Stimulated activated CD8-positive, alpha-beta memory T cell treated with anti-CD3 and anti-CD28 coated beads, Interleukin-7, amount 100 ng/mL, for 48 hours (primary cell): Measurements from ENCODE around the gene TRMU.
"Not testable (repeated sequence)": the region's sequence is repeated elsewhere in the genome, so short reads cannot be mapped to it uniquely, and the experiment has no call there.

Experiments
- DNase-seq, 2 donors: peaks; one replicate each; pipeline ENCODE4 v3.0.0-alpha.2; 2020; ENCODE audit warnings: low read depth in 1 of 2; ENCODE audit errors: extremely low read depth in 1 of 2

TRMU gene

GRCh38 chr22:46381731-46382130 is 46.2 kb downstream of the TRMU start:
- no peak for DNase-seq

- no peak for DNase-seq
Measured at GRCh38 chr22:46382524-46382923, 47.0 kb downstream of the TRMU start.

DNA sequence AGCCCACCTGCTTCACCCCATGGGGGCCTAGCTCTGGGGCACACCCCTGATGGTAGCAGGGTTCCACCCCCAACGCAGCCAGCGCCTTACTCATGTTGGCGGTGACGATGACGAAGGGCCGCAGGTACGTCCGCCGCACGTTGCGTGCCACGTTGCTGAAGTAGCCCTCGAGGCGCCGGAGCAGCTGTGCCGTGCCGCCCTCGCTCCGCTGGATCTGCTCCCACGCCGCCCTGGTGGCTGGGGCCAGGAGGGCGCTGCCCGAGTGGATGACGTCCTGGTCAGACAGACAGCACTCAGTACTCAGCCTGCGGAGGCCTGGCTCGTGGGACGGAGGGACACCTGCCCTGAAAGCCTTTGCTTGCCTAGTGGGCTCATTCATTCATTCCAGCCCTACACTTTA is 50.8 kb downstream of the TRMU start:
- DNase-seq, result no peak

GRCh38 chr22:46387748-46388147 is 52.2 kb downstream of the TRMU start:
- DNase-seq, result no peak

GRCh38 chr22:46388647-46389046 is 53.1 kb downstream of the TRMU start:
- DNase-seq, result no peak

GRCh38 chr22:46389081-46389480 is 53.6 kb downstream of the TRMU start:
- DNase-seq, result no peak

DNA sequence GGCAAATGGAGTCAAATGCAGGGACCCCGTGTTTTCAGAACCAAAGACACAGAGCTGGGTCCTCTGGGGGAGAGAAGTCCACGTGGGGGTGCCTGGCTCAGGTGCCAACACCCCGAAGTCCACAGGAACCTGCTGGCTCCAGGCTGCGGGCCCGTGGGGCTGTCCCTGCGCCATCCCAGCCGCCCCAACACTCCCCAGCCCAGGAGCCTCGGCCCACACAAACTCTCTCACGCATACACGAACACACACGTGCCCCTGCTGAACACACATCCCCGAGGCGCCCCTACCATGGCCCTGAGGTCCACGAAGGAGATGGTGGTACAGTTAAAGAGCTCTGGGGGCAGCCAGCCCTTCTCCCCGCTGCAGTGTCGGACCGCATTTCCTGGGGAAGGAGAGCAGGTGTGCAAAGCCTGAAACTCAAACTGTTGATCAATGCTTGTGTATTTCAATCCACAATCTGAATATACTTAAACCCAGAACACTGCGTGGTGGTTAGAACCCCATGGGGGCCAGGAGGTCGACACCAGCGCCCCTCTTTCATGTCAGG is 54.7 kb downstream of the TRMU start:
- no peak for DNase-seq

GRCh38 chr22:46390652-46391301 is 55.3 kb downstream of the TRMU start:
- DNase-seq, result no peak

DNA sequence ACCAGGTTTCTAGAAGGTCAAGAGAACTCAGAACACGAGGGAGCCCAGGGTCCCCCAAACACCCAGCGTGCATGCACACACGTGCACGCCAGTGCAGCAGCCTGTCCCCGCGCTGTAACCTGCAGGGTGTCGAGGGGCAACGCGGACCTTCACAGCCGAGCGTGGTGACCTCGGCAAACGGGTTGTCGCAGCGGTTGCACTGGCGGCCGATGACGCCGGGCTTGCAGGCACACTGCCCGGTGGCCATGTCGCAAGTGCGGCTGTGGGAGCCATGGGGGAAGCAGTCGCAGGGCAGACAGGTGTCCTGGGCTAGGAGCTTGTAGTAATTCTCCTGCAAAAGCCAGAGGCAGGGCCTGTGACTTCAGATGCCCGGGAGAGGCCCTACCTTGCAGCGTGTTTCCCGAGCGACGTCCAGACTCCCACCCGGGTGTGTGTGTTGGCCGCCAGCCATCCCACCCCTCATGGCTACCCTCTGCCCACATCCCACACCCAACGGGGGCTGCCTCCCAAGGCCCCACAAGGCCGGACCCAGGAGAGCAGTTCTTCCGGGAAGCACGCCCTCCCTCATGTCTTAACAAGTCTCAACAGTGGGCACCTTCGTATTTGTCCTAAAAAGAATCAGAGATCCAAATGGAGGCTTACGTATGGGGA is 56.1 kb downstream of the TRMU start:
- no peak for DNase-seq

DNA sequence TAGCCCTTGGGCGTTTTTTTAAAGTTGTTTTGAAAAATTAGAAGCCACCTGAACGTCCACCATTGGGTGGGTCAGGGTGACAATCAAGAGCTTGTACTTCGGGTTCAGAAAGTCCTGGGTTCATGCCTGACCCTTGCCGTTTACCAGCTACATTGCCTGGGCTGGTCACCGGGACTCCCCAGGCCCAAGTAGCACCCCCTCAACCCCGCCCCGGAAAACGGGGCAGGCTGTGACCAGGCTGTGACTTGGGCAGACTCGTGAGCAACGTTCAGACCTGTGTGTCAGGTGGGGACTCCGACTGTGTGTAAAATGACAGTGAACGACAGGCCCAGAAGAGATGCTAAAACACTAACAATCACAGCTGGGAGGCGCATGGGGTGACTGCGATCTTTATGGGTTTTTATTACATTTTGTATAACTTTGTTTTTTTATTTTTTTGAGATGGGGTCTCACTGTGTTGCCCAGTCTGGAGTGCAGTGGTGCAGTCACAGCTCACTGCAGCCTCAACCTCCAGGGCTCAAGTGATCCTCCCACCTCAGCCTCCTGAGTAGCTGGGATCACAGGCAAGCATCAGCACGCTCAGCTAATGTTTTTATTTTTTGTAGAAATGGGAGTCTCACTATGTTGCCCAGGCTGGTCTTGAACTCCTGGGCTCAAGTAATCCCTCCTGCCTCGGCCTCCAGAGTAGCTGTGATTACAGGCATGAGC is 56.8 kb downstream of the TRMU start:
- DNase-seq, result no peak

DNA sequence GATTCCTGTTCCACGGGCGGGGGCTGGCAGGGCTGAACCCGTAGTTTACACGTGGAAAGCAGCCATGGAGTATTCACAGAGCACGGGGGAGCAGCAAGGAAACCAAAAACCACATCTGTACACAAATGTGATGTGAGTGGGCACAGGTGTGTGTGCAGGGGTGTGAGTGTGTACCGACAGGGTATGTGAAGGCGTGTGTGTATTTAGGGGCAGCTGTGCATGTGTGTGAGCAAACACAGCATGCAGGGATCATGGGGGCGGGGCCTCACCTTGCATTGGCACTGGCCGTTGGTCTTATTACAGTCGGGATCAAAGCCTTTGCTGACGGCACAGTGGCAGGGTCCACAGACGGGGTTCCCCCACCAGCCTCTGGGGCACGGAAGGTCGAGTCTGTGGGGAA is 58.4 kb downstream of the TRMU start:
- DNase-seq, result no peak

DNA sequence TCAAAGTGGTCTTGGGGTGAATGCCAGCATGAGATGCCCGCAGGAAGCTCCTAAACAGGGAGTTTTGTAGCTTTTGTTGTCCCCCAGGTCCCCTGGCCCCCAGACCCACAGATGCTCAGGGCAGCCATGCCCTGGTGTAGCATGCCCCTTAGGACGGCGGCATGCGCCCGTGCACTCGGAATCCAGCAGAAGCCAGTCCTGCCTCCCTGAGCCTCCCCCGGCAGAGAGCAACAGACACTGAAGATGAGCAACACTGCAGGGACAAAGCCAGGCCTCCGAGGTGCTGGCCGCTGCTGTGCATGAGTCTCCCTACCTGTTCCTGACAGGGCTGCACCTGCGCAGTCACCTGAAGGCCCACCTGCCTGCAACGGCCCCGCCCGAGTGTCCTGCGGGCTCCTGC is 59.1 kb downstream of the TRMU start:
- DNase-seq, result no peak

GRCh38 chr22:46395145-46395544 is 59.6 kb downstream of the TRMU start:
- DNase-seq, result no peak

GRCh38 chr22:46397049-46397448 is 61.5 kb downstream of the TRMU start:
- not testable (repeated sequence) for DNase-seq

DNA sequence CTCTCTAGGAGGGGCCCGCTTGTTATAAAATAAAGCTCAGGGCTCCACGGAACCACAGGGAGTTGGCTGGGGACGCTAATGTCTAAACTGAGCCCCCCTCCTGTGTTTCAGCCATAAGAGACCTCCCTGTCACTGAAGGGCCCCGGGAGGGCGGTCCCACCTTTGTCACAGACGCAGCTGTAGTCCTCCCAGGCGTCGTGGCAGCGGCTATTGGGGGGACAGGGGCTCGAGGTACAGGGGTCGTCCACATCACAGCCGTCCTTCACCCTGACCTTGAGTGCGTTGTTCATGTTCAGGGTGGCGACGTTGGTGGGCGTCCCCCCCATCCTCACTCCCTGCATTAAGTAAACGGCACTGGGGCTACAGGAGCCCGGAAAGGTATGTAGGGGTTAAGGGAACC is 62.0 kb downstream of the TRMU start:
- no peak for DNase-seq

- no peak for DNase-seq
Measured at GRCh38 chr22:46397951-46398350, 62.4 kb downstream of the TRMU start.

GRCh38 chr22:46399251-46400024 is 63.9 kb downstream of the TRMU start:
- DNase-seq, result no peak

GRCh38 chr22:46401370-46401769 is 65.9 kb downstream of the TRMU start:
- DNase-seq, result no peak

DNA sequence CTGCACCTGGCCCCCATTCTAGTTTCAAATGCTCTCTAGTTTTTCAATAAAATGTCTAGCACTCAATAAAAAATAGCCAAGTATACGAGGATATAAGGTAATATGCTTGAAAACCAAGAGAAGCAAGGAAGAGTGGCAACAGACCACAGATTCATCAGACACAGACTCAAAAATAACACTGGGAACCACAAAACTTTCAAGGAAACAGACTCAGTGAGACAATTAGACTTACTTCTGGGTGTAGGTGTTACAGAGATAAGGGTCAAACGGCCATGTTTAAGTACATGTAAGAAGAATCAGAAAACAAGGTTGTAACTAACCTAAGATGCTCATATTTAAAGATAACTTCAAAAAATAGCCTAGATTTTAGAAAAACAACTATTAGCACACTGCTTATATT is 67.0 kb downstream of the TRMU start:
- DNase-seq, result no peak

- not testable (repeated sequence) for DNase-seq
Measured at GRCh38 chr22:46403880-46404279, 68.4 kb downstream of the TRMU start.

DNA sequence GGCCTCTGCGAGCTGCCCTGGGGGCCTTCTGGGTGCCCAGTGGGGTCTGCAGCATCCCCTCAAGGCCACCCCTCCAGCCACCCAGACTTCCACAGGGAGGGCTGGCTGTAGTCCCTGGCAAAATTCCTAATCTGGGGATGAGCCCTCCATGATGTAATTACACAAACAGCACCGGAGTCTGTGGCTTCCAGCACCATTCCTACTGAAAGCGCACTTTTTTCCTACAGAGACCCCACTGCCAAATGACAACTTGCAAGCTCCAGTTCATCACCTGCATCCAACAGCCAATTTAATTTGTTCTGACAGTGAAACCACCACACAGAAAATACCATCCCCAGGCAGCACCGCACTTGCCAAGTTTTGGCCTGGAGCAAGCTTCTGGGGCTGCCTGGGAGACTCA is 70.4 kb downstream of the TRMU start:
- no peak for DNase-seq
